Measurements from ENCODE around the gene ATP2C1.
"Not testable (repeated sequence)": the region's sequence is repeated elsewhere in the genome, so short reads cannot be mapped to it uniquely, and the experiment has no call there.

The ATP2C1 gene

DNA sequence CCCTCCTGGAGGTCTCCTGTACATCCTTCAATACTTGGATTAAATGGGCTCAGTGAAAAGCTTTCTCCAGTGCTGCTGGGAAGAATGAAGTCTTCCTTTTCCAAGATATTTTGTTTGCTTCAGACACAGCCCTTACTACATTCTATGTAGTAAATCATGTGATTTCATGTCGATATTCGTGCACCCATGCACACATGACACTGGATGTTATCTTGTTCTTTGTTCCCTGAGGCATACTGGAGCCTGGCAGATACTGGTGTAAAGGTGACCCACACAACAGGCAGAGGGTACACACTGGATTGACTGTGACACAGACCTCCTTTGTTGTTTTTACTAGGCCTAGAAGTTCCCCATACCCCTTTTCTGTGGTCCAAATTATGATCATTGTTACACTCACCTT lies 40.3 kb upstream of the ATP2C1 start:
- WGBS, 2 donors (ENCODE audit: extremely low coverage in 2 of 2, insufficient read length in 2 of 2, insufficient replicate concordance in 1 of 2), result no CpG with 5 or more reads among the region's 2 CpGs
- H3K79me1 ChIP-seq (ENCODE audit: low read depth, low read length), result no peaks in the 10 kb centered on the region
- no peak overlapping the region for H4K91ac ChIP-seq (ENCODE audit: low read depth, low read length, poor library complexity)
- no peak overlapping the region for H2BK120ac ChIP-seq (ENCODE audit: low read depth, low read length)
- no peak overlapping the region for H3K23ac ChIP-seq (ENCODE audit: low read depth, low read length, poor library complexity)
- peaks cover 8% of the 10 kb centered on the region in 2 donors for H3K4me1 ChIP-seq (ENCODE audit: control insufficient read depth in 2 of 2, insufficient read depth in 1 of 2, low read depth in 1 of 2, low read length in 2 of 2)
- H2BK15ac ChIP-seq (ENCODE audit: low read length), result no peak overlapping the region
- DNase-seq (ENCODE audit: low spot score), result no peak
- H3K9me3 ChIP-seq (replicated peaks in 1 of 2; ENCODE audit: control insufficient read depth in 2 of 2, insufficient read depth in 1 of 2, low read depth in 1 of 2, low read length in 2 of 2), result no peaks in the 10 kb centered on the region
- no peak overlapping the region for H3K14ac ChIP-seq (ENCODE audit: low read length)
- H2BK12ac ChIP-seq (ENCODE audit: low read length), result no peak overlapping the region
- H3K36me3 ChIP-seq (replicated peaks in 1 of 2; ENCODE audit: control insufficient read depth in 2 of 2, insufficient read depth in 2 of 2, low read length in 2 of 2), result no peaks in the 10 kb centered on the region
- no peak overlapping the region for H2AFZ ChIP-seq (ENCODE audit: low read length)
- no peak overlapping the region for H2BK5ac ChIP-seq (ENCODE audit: low read length)
- H2AK5ac ChIP-seq (ENCODE audit: low read depth, low read length), result no peak overlapping the region
- no peak overlapping the region for H3K9ac ChIP-seq (ENCODE audit: low read depth, low read length, poor library complexity)
- no peak overlapping the region for H3K4ac ChIP-seq (ENCODE audit: low read length)
- no peak overlapping the region for H4K8ac ChIP-seq (ENCODE audit: low read depth, low read length)
- H3K18ac ChIP-seq (ENCODE audit: low read length), result no peak overlapping the region
- no peak overlapping the region for H3K27ac ChIP-seq (replicated peaks; ENCODE audit: low read length)
- no peak overlapping the region for H3K4me3 ChIP-seq (ENCODE audit: low read length in 2 of 2)
- H3K27me3 ChIP-seq (ENCODE audit: control insufficient read depth in 3 of 3, insufficient read depth in 3 of 3, low read depth in 1 of 3, low read length in 3 of 3), result peaks cover 0 to 29% (median 0%) of the 10 kb centered on the region in 3 experiments
- no peak overlapping the region for H3K4me2 ChIP-seq (ENCODE audit: insufficient read depth, low read length, poor library complexity, severe bottlenecking)

- no peak overlapping the region for H3K14ac ChIP-seq (ENCODE audit: low read length)
- no peak overlapping the region for H3K23ac ChIP-seq (ENCODE audit: low read depth, low read length, poor library complexity)
- no peak overlapping the region for H2BK12ac ChIP-seq (ENCODE audit: low read length)
- H3K9me3 ChIP-seq (replicated peaks in 1 of 2; ENCODE audit: control insufficient read depth in 2 of 2, insufficient read depth in 1 of 2, low read depth in 1 of 2, low read length in 2 of 2), result no peaks in the 10 kb centered on the region
- no peak overlapping the region for H2AK5ac ChIP-seq (ENCODE audit: low read depth, low read length)
- H2BK120ac ChIP-seq (ENCODE audit: low read depth, low read length), result no peak overlapping the region
- peaks cover 0 to 28% (median 0%) of the 10 kb centered on the region in 3 experiments for H3K27me3 ChIP-seq (ENCODE audit: control insufficient read depth in 3 of 3, insufficient read depth in 3 of 3, low read depth in 1 of 3, low read length in 3 of 3)
- no CpG with 5 or more reads among the region's 5 CpGs for WGBS, 2 donors (ENCODE audit: extremely low coverage in 2 of 2, insufficient read length in 2 of 2, insufficient replicate concordance in 1 of 2)
- no peak overlapping the region for H3K27ac ChIP-seq (replicated peaks; ENCODE audit: low read length)
- H3K9ac ChIP-seq (ENCODE audit: low read depth, low read length, poor library complexity), result no peak overlapping the region
- no peak overlapping the region for H2BK5ac ChIP-seq (ENCODE audit: low read length)
- H3K4me1 ChIP-seq (ENCODE audit: control insufficient read depth in 2 of 2, insufficient read depth in 1 of 2, low read depth in 1 of 2, low read length in 2 of 2), result peaks cover 2 to 8% of the 10 kb centered on the region in 2 donors
- no peak overlapping the region for H3K18ac ChIP-seq (ENCODE audit: low read length)
- no peak for DNase-seq (ENCODE audit: low spot score)
- no peaks in the 10 kb centered on the region for H3K36me3 ChIP-seq (replicated peaks in 1 of 2; ENCODE audit: control insufficient read depth in 2 of 2, insufficient read depth in 2 of 2, low read length in 2 of 2)
- no peak overlapping the region for H2BK15ac ChIP-seq (ENCODE audit: low read length)
- no peak overlapping the region for H4K91ac ChIP-seq (ENCODE audit: low read depth, low read length, poor library complexity)
- H4K8ac ChIP-seq (ENCODE audit: low read depth, low read length), result no peak overlapping the region
- H3K79me1 ChIP-seq (ENCODE audit: low read depth, low read length), result no peaks in the 10 kb centered on the region
- no peak overlapping the region for H3K4ac ChIP-seq (ENCODE audit: low read length)
- H3K4me3 ChIP-seq (ENCODE audit: low read length in 2 of 2), result no peak overlapping the region
- no peak overlapping the region for H2AFZ ChIP-seq (ENCODE audit: low read length)
- H3K4me2 ChIP-seq (ENCODE audit: insufficient read depth, low read length, poor library complexity, severe bottlenecking), result no peak overlapping the region
Measured at GRCh38 chr3:130854208-130854864, 39.5 kb upstream of the ATP2C1 start.

GRCh38 chr3:130857336-130858026 lies 36.4 kb upstream of the ATP2C1 start:
- DNase-seq (ENCODE audit: low spot score), result no peak
- Histone ChIP-seq H2AFZ (ENCODE audit: low read length) (no peak overlapping the region), H3K23ac (ENCODE audit: low read depth, low read length, poor library complexity) (no peak overlapping the region), H3K14ac (ENCODE audit: low read length) (no peak overlapping the region), H3K4me2 (ENCODE audit: insufficient read depth, low read length, poor library complexity, severe bottlenecking) (no peak overlapping the region), H3K27me3 (ENCODE audit: control insufficient read depth in 3 of 3, insufficient read depth in 3 of 3, low read depth in 1 of 3, low read length in 3 of 3) (peaks cover 0 to 22% (median 0%) of the 10 kb centered on the region in 3 experiments), H2AK5ac (ENCODE audit: low read depth, low read length) (no peak overlapping the region), H3K79me1 (ENCODE audit: low read depth, low read length) (no peaks in the 10 kb centered on the region), H2BK5ac (ENCODE audit: low read length) (no peak overlapping the region), H3K4ac (ENCODE audit: low read length) (no peak overlapping the region), H3K18ac (ENCODE audit: low read length) (no peak overlapping the region), H4K8ac (ENCODE audit: low read depth, low read length) (no peak overlapping the region), H3K9ac (ENCODE audit: low read depth, low read length, poor library complexity) (no peak overlapping the region), H3K4me3 (ENCODE audit: low read length in 2 of 2) (no peak overlapping the region), H3K9me3 (replicated peaks in 1 of 2; ENCODE audit: control insufficient read depth in 2 of 2, insufficient read depth in 1 of 2, low read depth in 1 of 2, low read length in 2 of 2) (no peaks in the 10 kb centered on the region), H2BK120ac (ENCODE audit: low read depth, low read length) (no peak overlapping the region), H3K36me3 (replicated peaks in 1 of 2; ENCODE audit: control insufficient read depth in 2 of 2, insufficient read depth in 2 of 2, low read length in 2 of 2) (no peaks in the 10 kb centered on the region), H2BK12ac (ENCODE audit: low read length) (no peak overlapping the region), H3K4me1 (ENCODE audit: control insufficient read depth in 2 of 2, insufficient read depth in 1 of 2, low read depth in 1 of 2, low read length in 2 of 2) (no peaks in the 10 kb centered on the region), H3K27ac (replicated peaks; ENCODE audit: low read length) (no peak overlapping the region), H2BK15ac (ENCODE audit: low read length) (no peak overlapping the region), H4K91ac (ENCODE audit: low read depth, low read length, poor library complexity) (no peak overlapping the region)
- WGBS, 2 donors (ENCODE audit: extremely low coverage in 2 of 2, insufficient read length in 2 of 2, insufficient replicate concordance in 1 of 2), result 100% methylated on average over 1 of the region's 4 CpGs

- not testable (repeated sequence) for H3K27ac ChIP-seq (replicated peaks; ENCODE audit: low read length); H3K9me3 ChIP-seq (replicated peaks in 1 of 2; ENCODE audit: control insufficient read depth in 2 of 2, insufficient read depth in 1 of 2, low read depth in 1 of 2, low read length in 2 of 2); H2AK5ac ChIP-seq (ENCODE audit: low read depth, low read length); H3K4ac ChIP-seq (ENCODE audit: low read length); H3K23ac ChIP-seq (ENCODE audit: low read depth, low read length, poor library complexity); H2BK120ac ChIP-seq (ENCODE audit: low read depth, low read length); DNase-seq (ENCODE audit: low spot score); H2BK12ac ChIP-seq (ENCODE audit: low read length); H2BK5ac ChIP-seq (ENCODE audit: low read length); H2BK15ac ChIP-seq (ENCODE audit: low read length); H4K91ac ChIP-seq (ENCODE audit: low read depth, low read length, poor library complexity); H3K14ac ChIP-seq (ENCODE audit: low read length); H3K79me1 ChIP-seq (ENCODE audit: low read depth, low read length); H3K9ac ChIP-seq (ENCODE audit: low read depth, low read length, poor library complexity); H2AFZ ChIP-seq (ENCODE audit: low read length); H4K8ac ChIP-seq (ENCODE audit: low read depth, low read length); H3K18ac ChIP-seq (ENCODE audit: low read length); H3K4me2 ChIP-seq (ENCODE audit: insufficient read depth, low read length, poor library complexity, severe bottlenecking); H3K4me3 ChIP-seq (ENCODE audit: low read length in 2 of 2); H3K4me1 ChIP-seq (ENCODE audit: control insufficient read depth in 2 of 2, insufficient read depth in 1 of 2, low read depth in 1 of 2, low read length in 2 of 2); H3K36me3 ChIP-seq (replicated peaks in 1 of 2; ENCODE audit: control insufficient read depth in 2 of 2, insufficient read depth in 2 of 2, low read length in 2 of 2)
- peaks cover 0 to 13% (median 0%) of the 10 kb centered on the region in 3 experiments for H3K27me3 ChIP-seq (ENCODE audit: control insufficient read depth in 3 of 3, insufficient read depth in 3 of 3, low read depth in 1 of 3, low read length in 3 of 3)
- no CpG with 5 or more reads among the region's 8 CpGs for WGBS, 2 donors (ENCODE audit: extremely low coverage in 2 of 2, insufficient read length in 2 of 2, insufficient replicate concordance in 1 of 2)
Measured at GRCh38 chr3:130862130-130862529, 31.8 kb upstream of the ATP2C1 start.

Data from neuronal stem cell (in vitro differentiated cells).